AG04450 (cell line): Measurements from ENCODE around the gene CCDC124. TPM values are rescaled to one million over a fixed set of nuclear protein-coding genes. Genes with fewer than 3 reads are reported as not detected.
A peak's percentile ranks its signal among the peaks of the same experiment; 100 is the strongest.

Experiments used
- CTCF ChIA-PET: fragments of 300-600, 350-600 bp; formaldehyde crosslinking; extraction: SDS; loops from one replicate; lab custom pipeline; 2022; ENCODE audit warnings: antibody characterized with exemption, inconsistent platforms; lab: Charles Lee
- POLR2A ChIA-PET: fragments of 350-600 bp; formaldehyde crosslinking; extraction: SDS; loops from one replicate; lab custom pipeline; 2021; ENCODE audit warnings: antibody characterized with exemption, inconsistent platforms; lab: Yijun Ruan, JAX
- DNase-seq: peaks from one replicate; pipeline ENCODE4 v3.0.0-alpha.2; 2011; ENCODE audit warnings: low read depth, low spot score
- H3K27ac ChIP-seq: one replicate; pipeline ENCODE4 v1.5.1; 2012; ENCODE audit warnings: low read depth, low read length, control low read depth
- H3K27me3 ChIP-seq: one replicate; pipeline ENCODE4 v1.6.0; 2012; ENCODE audit warnings: low read length; ENCODE audit not compliant: control insufficient read depth, insufficient read depth
- H3K4me3 ChIP-seq: 2 replicates; pipeline ENCODE4 v1.5.1; 2011; ENCODE audit warnings: mild to moderate bottlenecking, low read depth, low read length, control low read depth
- H3K9me3 ChIP-seq: 2 replicates; pipeline ENCODE4 v1.5.1; 2012; ENCODE audit warnings: low read length; ENCODE audit not compliant: control insufficient read depth, insufficient read depth
- polyA plus RNA-seq: library from polyadenylated mRNA; depleted of rRNA; stranded (reverse); fragments of >200 nt; gene quantifications from 2 replicates; pipeline ENCODE4 v1.2.3, GENCODE V29; 2011
- TF ChIP-seq, protein P1 (sequence below): IDR thresholded peaks from 2 replicates; pipeline ENCODE4 v1.5.1; 2011; ENCODE audit warnings: low read depth, low read length, control low read depth, inconsistent platforms

CCDC124 gene
- polyA plus RNA-seq, 1 experiment = 36.0 TPM

DNA sequence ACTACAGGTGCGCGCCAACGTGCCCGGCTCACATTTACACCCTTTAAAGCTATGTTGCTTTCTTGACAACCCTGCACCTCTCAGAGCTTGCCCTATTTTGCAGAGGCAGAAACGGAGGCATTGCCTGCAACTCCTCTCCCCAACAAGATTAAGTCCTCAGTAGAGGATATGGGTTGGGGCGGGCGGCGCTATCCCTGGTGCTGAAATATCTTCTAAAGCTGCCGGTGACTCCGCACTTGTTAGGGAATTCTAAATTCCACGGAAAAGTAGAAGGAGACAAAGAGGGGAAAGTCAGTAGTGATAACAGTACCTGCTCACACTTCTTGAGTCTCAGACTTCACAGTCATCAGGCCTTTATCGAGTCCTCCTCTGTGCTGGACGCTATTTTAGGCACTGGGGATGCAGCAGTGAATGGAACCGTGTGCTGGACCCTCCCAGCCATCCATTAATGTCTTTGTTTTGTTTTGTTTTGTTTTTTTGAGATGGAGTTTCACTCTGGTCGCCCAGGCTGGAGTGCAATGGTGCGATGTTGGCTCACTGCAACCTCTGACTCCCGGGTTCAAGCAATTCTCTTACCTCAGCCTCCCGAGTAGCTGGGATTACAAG lies 43.1 kb upstream of the CCDC124 start:
- Histone ChIP-seq H3K4me3 (no peak overlapping the region), H3K9me3 (no peaks in the 10 kb centered on the region), H3K27me3 (peaks cover 2% of the 10 kb centered on the region), H3K27ac (no peak overlapping the region)
- no peak for DNase-seq
- CTCF ChIA-PET = no interaction called here
- TF ChIP-seq, protein P1, sequence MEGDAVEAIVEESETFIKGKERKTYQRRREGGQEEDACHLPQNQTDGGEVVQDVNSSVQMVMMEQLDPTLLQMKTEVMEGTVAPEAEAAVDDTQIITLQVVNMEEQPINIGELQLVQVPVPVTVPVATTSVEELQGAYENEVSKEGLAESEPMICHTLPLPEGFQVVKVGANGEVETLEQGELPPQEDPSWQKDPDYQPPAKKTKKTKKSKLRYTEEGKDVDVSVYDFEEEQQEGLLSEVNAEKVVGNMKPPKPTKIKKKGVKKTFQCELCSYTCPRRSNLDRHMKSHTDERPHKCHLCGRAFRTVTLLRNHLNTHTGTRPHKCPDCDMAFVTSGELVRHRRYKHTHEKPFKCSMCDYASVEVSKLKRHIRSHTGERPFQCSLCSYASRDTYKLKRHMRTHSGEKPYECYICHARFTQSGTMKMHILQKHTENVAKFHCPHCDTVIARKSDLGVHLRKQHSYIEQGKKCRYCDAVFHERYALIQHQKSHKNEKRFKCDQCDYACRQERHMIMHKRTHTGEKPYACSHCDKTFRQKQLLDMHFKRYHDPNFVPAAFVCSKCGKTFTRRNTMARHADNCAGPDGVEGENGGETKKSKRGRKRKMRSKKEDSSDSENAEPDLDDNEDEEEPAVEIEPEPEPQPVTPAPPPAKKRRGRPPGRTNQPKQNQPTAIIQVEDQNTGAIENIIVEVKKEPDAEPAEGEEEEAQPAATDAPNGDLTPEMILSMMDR = no peak
- POLR2A ChIA-PET = no interaction called here

DNA sequence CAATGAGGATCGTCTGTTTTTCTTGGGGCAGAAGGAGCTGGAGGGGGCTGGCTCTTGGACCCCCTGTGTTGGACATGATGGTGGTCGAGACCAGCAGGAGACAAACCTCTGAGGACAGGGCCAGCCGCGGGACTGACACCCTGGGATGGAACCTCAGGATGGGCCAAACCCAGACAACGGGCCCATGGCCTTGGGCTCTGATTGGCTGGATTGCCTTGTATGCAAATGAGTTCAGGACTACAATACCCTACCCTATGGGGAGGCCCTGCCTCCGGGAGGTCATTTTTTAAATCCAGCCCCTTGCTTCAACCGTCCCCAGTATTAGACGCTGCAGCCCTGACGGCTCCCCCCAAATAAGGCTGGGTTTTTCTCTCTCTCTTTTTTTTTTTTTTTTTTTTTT lies 39.0 kb upstream of the CCDC124 start:
- no peaks in the 10 kb centered on the region for H3K9me3 ChIP-seq
- H3K4me3 ChIP-seq = no peak overlapping the region
- CTCF ChIA-PET = no interaction called here
- POLR2A ChIA-PET = no interaction called here
- TF ChIP-seq, protein P1 = no peak
- no peak for DNase-seq
- H3K27ac ChIP-seq = no peak overlapping the region
- H3K27me3 ChIP-seq = peaks cover 2% of the 10 kb centered on the region

DNA sequence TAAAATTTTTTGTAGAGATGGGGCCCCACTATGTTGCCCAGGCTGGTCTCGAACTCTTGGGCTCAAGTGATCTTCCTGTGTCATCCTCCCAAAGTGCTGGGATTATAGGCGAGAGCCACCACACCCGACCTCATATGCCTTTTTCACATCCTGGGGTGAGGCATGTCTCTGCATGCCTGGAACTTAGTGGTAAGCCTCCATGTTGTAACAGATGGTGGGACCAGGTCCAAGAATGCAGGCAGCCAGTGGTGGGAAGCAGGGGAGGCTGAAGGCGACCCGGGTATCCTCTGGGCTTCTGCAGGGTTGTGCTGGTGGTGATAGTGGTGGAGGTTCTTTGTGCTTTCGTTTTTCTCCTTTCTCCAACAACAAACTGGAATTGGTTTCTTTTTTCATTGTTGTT lies 30.1 kb upstream of the CCDC124 start:
- peaks cover under 1% of the 10 kb centered on the region for H3K9me3 ChIP-seq
- TF ChIP-seq, protein P1 = no peak
- no peak overlapping the region for H3K27ac ChIP-seq
- H3K27me3 ChIP-seq = peaks cover 4% of the 10 kb centered on the region
- no peak overlapping the region for H3K4me3 ChIP-seq
- DNase-seq = peak; percentile 13
- CTCF ChIA-PET = no interaction called here
- POLR2A ChIA-PET = no interaction called here

DNA sequence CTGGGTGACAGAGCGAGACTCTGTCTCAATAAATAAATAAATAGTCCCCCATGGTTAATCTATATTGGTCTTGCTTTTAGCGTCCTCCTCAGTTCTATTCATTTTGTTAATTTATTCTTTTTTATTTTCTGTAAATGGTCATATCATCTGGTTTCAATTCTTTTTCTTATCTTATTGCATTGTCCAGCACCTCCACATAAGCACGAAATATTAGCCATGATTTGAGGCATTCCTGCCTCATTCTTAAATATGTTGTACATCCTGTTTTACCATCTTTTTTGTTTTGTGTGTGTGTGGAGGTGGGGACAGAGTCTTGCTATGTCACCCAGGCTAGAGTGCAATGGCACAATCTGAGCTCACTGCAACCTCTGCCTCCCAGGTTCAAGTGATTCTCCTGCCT lies 24.6 kb upstream of the CCDC124 start:
- TF ChIP-seq, protein P1 = no peak

DNA sequence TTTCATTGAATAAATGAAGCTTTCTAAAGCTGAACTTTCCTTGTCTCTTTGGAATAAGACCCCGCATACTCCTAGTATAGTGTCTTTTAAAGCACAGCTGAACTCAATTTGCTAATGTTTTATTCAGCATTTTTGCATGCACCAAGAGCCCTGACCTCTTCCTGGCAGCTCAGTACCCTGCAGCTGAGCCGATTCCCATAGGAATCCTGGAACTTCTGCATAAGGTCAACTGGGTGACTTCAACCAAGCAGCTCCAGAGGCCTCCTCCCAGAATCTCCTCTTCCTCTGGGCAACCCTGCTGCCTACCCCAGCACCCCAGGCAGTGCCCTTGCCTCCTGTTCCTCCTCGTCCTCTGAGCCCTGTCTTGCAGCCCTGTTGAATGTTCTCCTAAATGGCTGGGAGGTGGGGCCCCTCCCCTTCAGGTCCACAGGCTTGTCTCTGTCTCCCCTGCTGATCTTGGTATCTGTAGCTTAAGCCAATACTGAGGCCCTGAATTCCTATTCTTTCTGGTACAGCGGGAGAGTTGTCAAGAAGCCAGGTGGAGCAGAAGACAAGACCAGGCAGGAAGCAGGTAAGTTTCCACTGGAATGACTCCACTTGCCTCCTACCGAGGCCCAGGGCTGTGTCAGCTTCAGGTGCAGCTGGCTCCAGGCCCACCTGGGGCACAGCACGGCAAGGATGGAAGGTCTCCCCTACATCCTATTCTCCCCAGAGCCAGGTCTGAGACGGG lies 23.6 kb upstream of the CCDC124 start:
- Histone ChIP-seq H3K27me3 (no peaks in the 10 kb centered on the region), H3K27ac (no peak overlapping the region), H3K4me3 (no peak overlapping the region), H3K9me3 (peaks cover 17% of the 10 kb centered on the region)
- no peak for DNase-seq
- TF ChIP-seq, protein P1 = no peak
- ChIA-PET CTCF (interaction anchor here (0.7 kb wide), 2 partner anchors 24 to 50 kb away, joined by 3 to 5 read pairs; partner anchors contain the start of genes CCDC124 and RPL18A), POLR2A (no interaction called here)

More for the DNA sequence above, 24.6 kb upstream of the CCDC124 start:
- H3K27ac ChIP-seq = no peak overlapping the region
- no peak for DNase-seq
- H3K27me3 ChIP-seq = no peaks in the 10 kb centered on the region
- H3K9me3 ChIP-seq = peaks cover 8% of the 10 kb centered on the region
- ChIA-PET POLR2A (no interaction called here), CTCF (no interaction called here)
- H3K4me3 ChIP-seq = no peak overlapping the region
